PC-3 (cell line): Measurements from ENCODE around the gene HAGH. TPM values are rescaled to one million over a fixed set of nuclear protein-coding genes. Genes with fewer than 3 reads are reported as not detected.

Experiments used
- ATAC-seq: fragments of 200-7000 bp; cut with Tn5 transposase; 2 replicates; pipeline ENCODE4 v1.9.1; 2020; ENCODE audit warnings: mild to moderate bottlenecking, moderate library complexity
- BruUV-seq: library from RNA; stranded (reverse); fragments of 400-500 nt; replicated peaks from 2 replicates; lab custom pipeline; 2021; lab: Mats Ljungman, UMichigan
- CTCF ChIA-PET: fragments of 300-600 bp; sonication (Branson Sonifier 250); formaldehyde crosslinking; loops from one replicate; lab custom pipeline; 2022; ENCODE audit warnings: antibody characterized with exemption; lab: Charles Lee
- POLR2A ChIA-PET: fragments of 300-600 bp; sonication (Branson Sonifier 250); formaldehyde crosslinking; loops from one replicate; lab custom pipeline; 2022; ENCODE audit warnings: antibody characterized with exemption; ENCODE audit not compliant: unreplicated experiment; lab: Charles Lee
- DNase-seq: peaks from one replicate; pipeline ENCODE4 v3.0.0-alpha.2; 2015
- H2AFZ ChIP-seq: fragments of 300-600 bp; sonication (generic); 2 replicates; pipeline ENCODE4 v1.6.0; 2016; ENCODE audit warnings: antibody characterized with exemption, low read length
- H3F3A ChIP-seq: fragments of 300-600 bp; sonication (generic); one replicate; pipeline ENCODE4 v1.6.0; 2017; ENCODE audit warnings: antibody characterized with exemption, low read length, control low read depth, mild to moderate bottlenecking; ENCODE audit not compliant: unreplicated experiment
- H3K27ac ChIP-seq: fragments of 300-600 bp; sonication (generic); 2 replicates; pipeline ENCODE4 v1.5.1; 2016; ENCODE audit warnings: mild to moderate bottlenecking, low read length
- H3K27me3 ChIP-seq: fragments of 300-600 bp; sonication (generic); 2 replicates; pipeline ENCODE4 v1.6.1; 2016; ENCODE audit warnings: low read length, mixed read lengths
- H3K36me3 ChIP-seq: fragments of 300-600 bp; sonication (generic); 2 replicates; pipeline ENCODE4 v1.6.1; 2016; ENCODE audit warnings: low read depth, mixed run types, low read length, mixed read lengths
- H3K4me1 ChIP-seq: fragments of 300-600 bp; sonication (generic); 2 replicates; pipeline ENCODE4 v1.5.1; 2016; ENCODE audit warnings: low read length; ENCODE audit not compliant: insufficient read depth
- H3K4me2 ChIP-seq: fragments of 300-600 bp; sonication (generic); 2 replicates; pipeline ENCODE4 v1.6.0; 2016; ENCODE audit warnings: low read length
- H3K4me3 ChIP-seq: fragments of 300-600 bp; sonication (generic); 2 replicates; pipeline ENCODE4 v1.5.1; 2016; ENCODE audit warnings: mild to moderate bottlenecking, low read length, mixed read lengths
- H3K79me2 ChIP-seq: fragments of 300-600 bp; sonication (generic); 2 replicates; pipeline ENCODE4 v1.6.1; 2017; ENCODE audit warnings: low read length, mixed read lengths
- H3K9ac ChIP-seq: fragments of 300-600 bp; sonication (generic); 2 replicates; pipeline ENCODE4 v1.6.0; 2016; ENCODE audit warnings: mild to moderate bottlenecking, low read length
- H3K9me2 ChIP-seq: fragments of 300-600 bp; sonication (generic); replicated peaks from 2 replicates; pipeline ENCODE4 v1.6.1; 2016; ENCODE audit warnings: mixed run types, low read length, mixed read lengths
- H3K9me3 ChIP-seq: fragments of 300-600 bp; sonication (generic); 2 replicates; pipeline ENCODE4 v1.6.1; 2016; ENCODE audit warnings: low read length, mixed read lengths
- H4K20me1 ChIP-seq: fragments of 300-600 bp; sonication (generic); 2 replicates; pipeline ENCODE4 v1.6.1; 2016; ENCODE audit warnings: low read length, mixed read lengths
- CTCF ChIP-seq: fragments of 300-600 bp; sonication (generic); conservative IDR thresholded peaks from 2 replicates; pipeline ENCODE4 v1.5.1; 2017; ENCODE audit warnings: antibody characterized with exemption, low read depth, mild to moderate bottlenecking, low read length
- EZH2 ChIP-seq: fragments of 300-600 bp; sonication (generic); IDR thresholded peaks from one replicate; pipeline ENCODE4 v1.6.1; 2017; ENCODE audit warnings: antibody characterized with exemption, mild to moderate bottlenecking, low read length; ENCODE audit not compliant: unreplicated experiment
- EZH2phosphoT487 ChIP-seq: fragments of 300-600 bp; sonication (generic); IDR thresholded peaks from 2 replicates; pipeline ENCODE4 v1.6.1; 2018; ENCODE audit warnings: mild to moderate bottlenecking, antibody characterized with exemption, low read length, borderline replicate concordance
- intact Hi-C: fragments of 100-400 bp; cut with micrococcal nuclease; formaldehyde crosslinking; loops from 2 replicates; pipeline ENCODE4 v1.9.0; 2023
- total RNA-seq: library from RNA; depleted of rRNA; stranded (reverse); fragments of >200 nt; gene quantifications from 2 replicates; pipeline ENCODE4 v1.2.3, GENCODE V29; 2014

HAGH gene
- total RNA-seq, 1 experiment from 2014 or later = 99.5 TPM

GRCh38 chr16:1862394-1862793 is 35.8 kb upstream of the HAGH start:
- Histone ChIP-seq H3K27ac (no peak overlapping the region), H4K20me1 (no peaks in the 10 kb centered on the region), H3K4me3 (no peak overlapping the region), H3K79me2 (no peaks in the 10 kb centered on the region), H3K36me3 (no peaks in the 10 kb centered on the region), H3K4me1 (no peaks in the 10 kb centered on the region), H3K27me3 (no peaks in the 10 kb centered on the region), H3F3A (no peaks in the 10 kb centered on the region), H3K9me3 (no peaks in the 10 kb centered on the region), H3K4me2 (no peak overlapping the region), H3K9ac (no peak overlapping the region), H3K9me2 (no peaks in the 10 kb centered on the region), H2AFZ (no peak overlapping the region)
- intact Hi-C loops = loop anchor here (2.0 kb wide), 1 partner anchor 66 kb away; no protein-coding TSS in a partner anchor
- ATAC-seq = no peak
- ChIA-PET CTCF (interaction anchor here (0.5 kb wide), 1 partner anchor 278 kb away, joined by 4 read pairs; no protein-coding TSS in a partner anchor), POLR2A (no interaction called here)
- BruUV-seq = no TSS peak
- no peak for DNase-seq
- no peak for TF ChIP-seq CTCF
- no peak for TF ChIP-seq EZH2
- no peak for TF ChIP-seq EZH2phosphoT487

GRCh38 chr16:1861730-1862129 is 35.1 kb upstream of the HAGH start:
- H3K4me2 ChIP-seq = no peak overlapping the region
- intact Hi-C loops = loop anchor here (2.0 kb wide), 1 partner anchor 67 kb away; no protein-coding TSS in a partner anchor
- no peaks in the 10 kb centered on the region for H3K4me1 ChIP-seq
- no peaks in the 10 kb centered on the region for H3F3A ChIP-seq
- no peak for DNase-seq
- CTCF ChIA-PET = no interaction called here
- H3K9ac ChIP-seq = no peak overlapping the region
- ATAC-seq = no peak
- no peak overlapping the region for H2AFZ ChIP-seq
- H3K79me2 ChIP-seq = no peaks in the 10 kb centered on the region
- H3K9me2 ChIP-seq = no peaks in the 10 kb centered on the region
- BruUV-seq = no TSS peak
- H3K9me3 ChIP-seq = no peaks in the 10 kb centered on the region
- H3K4me3 ChIP-seq = no peak overlapping the region
- H3K27me3 ChIP-seq = no peaks in the 10 kb centered on the region
- no peaks in the 10 kb centered on the region for H4K20me1 ChIP-seq
- H3K27ac ChIP-seq = no peak overlapping the region
- no peaks in the 10 kb centered on the region for H3K36me3 ChIP-seq
- TF ChIP-seq EZH2phosphoT487 = no peak
- no peak for TF ChIP-seq CTCF
- TF ChIP-seq EZH2 = no peak
- POLR2A ChIA-PET = no interaction called here

- no peak overlapping the region for H2AFZ ChIP-seq
- intact Hi-C loops = no loop called here
- DNase-seq = no peak
- no peaks in the 10 kb centered on the region for H3K4me1 ChIP-seq
- H3K36me3 ChIP-seq = no peaks in the 10 kb centered on the region
- H3K9me3 ChIP-seq = no peaks in the 10 kb centered on the region
- no peak overlapping the region for H3K27ac ChIP-seq
- ATAC-seq = no peak
- POLR2A ChIA-PET = no interaction called here
- TF ChIP-seq EZH2phosphoT487 (no peak), EZH2 (no peak), CTCF (no peak)
- no peaks in the 10 kb centered on the region for H3K27me3 ChIP-seq
- CTCF ChIA-PET = no interaction called here
- BruUV-seq = no TSS peak
- no peaks in the 10 kb centered on the region for H3F3A ChIP-seq
- H4K20me1 ChIP-seq = no peaks in the 10 kb centered on the region
- no peak overlapping the region for H3K4me2 ChIP-seq
- H3K9me2 ChIP-seq = no peaks in the 10 kb centered on the region
- no peak overlapping the region for H3K9ac ChIP-seq
- H3K79me2 ChIP-seq = no peaks in the 10 kb centered on the region
- no peak overlapping the region for H3K4me3 ChIP-seq
Observed at GRCh38 chr16:1859650-1860049, 33.0 kb upstream of the HAGH start.
